ENCODE measurements around the gene KRTAP10-5.

- TF ChIP-seq, protein P1, sequence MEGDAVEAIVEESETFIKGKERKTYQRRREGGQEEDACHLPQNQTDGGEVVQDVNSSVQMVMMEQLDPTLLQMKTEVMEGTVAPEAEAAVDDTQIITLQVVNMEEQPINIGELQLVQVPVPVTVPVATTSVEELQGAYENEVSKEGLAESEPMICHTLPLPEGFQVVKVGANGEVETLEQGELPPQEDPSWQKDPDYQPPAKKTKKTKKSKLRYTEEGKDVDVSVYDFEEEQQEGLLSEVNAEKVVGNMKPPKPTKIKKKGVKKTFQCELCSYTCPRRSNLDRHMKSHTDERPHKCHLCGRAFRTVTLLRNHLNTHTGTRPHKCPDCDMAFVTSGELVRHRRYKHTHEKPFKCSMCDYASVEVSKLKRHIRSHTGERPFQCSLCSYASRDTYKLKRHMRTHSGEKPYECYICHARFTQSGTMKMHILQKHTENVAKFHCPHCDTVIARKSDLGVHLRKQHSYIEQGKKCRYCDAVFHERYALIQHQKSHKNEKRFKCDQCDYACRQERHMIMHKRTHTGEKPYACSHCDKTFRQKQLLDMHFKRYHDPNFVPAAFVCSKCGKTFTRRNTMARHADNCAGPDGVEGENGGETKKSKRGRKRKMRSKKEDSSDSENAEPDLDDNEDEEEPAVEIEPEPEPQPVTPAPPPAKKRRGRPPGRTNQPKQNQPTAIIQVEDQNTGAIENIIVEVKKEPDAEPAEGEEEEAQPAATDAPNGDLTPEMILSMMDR (IDR thresholded peaks at IDR 0.05; ENCODE audit: insufficient read depth, low read length), result no peak
- TF ChIP-seq POLR2AphosphoS5 (IDR thresholded peaks at IDR 0.05; ENCODE audit: low read depth), result no peak
- TF ChIP-seq GABPA (IDR thresholded peaks at IDR 0.05; ENCODE audit: low read depth), result no peak
- TF ChIP-seq, protein P2, sequence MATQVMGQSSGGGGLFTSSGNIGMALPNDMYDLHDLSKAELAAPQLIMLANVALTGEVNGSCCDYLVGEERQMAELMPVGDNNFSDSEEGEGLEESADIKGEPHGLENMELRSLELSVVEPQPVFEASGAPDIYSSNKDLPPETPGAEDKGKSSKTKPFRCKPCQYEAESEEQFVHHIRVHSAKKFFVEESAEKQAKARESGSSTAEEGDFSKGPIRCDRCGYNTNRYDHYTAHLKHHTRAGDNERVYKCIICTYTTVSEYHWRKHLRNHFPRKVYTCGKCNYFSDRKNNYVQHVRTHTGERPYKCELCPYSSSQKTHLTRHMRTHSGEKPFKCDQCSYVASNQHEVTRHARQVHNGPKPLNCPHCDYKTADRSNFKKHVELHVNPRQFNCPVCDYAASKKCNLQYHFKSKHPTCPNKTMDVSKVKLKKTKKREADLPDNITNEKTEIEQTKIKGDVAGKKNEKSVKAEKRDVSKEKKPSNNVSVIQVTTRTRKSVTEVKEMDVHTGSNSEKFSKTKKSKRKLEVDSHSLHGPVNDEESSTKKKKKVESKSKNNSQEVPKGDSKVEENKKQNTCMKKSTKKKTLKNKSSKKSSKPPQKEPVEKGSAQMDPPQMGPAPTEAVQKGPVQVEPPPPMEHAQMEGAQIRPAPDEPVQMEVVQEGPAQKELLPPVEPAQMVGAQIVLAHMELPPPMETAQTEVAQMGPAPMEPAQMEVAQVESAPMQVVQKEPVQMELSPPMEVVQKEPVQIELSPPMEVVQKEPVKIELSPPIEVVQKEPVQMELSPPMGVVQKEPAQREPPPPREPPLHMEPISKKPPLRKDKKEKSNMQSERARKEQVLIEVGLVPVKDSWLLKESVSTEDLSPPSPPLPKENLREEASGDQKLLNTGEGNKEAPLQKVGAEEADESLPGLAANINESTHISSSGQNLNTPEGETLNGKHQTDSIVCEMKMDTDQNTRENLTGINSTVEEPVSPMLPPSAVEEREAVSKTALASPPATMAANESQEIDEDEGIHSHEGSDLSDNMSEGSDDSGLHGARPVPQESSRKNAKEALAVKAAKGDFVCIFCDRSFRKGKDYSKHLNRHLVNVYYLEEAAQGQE (IDR thresholded peaks at IDR 0.05; ENCODE audit: insufficient replicate concordance, low read depth), result no peak
Measured at GRCh38 chr21:44593598-44594405, 13.4 kb upstream of the KRTAP10-5 start.

All from HL-60 (cell line).